ENCODE measurements around the gene CABP1.

The CABP1 gene

GRCh38 chr12:120620624-120621023 lies 19.8 kb upstream of the CABP1 start:
- Histone ChIP-seq H3K9ac (no peak overlapping the region), H3K36me3 (ENCODE audit: insufficient read depth) (no peaks in the 10 kb centered on the region), H2AFZ (ENCODE audit: low read depth) (no peak overlapping the region), H3K4me2 (no peak overlapping the region), H3K27me3 (ENCODE audit: insufficient read depth, low read depth) (no peaks in the 10 kb centered on the region), H3K27ac (no peak overlapping the region), H3K79me2 (ENCODE audit: insufficient read depth, low read depth) (no peaks in the 10 kb centered on the region), H3K4me1 (ENCODE audit: low read depth, poor library complexity, severe bottlenecking) (no peaks in the 10 kb centered on the region), H3K4me3 (IDR thresholded peaks at IDR 0.05; ENCODE audit: insufficient read depth, low read depth, low read length) (no peak overlapping the region), H4K20me1 (ENCODE audit: insufficient read depth) (no peaks in the 10 kb centered on the region)
- TF ChIP-seq, protein P1, sequence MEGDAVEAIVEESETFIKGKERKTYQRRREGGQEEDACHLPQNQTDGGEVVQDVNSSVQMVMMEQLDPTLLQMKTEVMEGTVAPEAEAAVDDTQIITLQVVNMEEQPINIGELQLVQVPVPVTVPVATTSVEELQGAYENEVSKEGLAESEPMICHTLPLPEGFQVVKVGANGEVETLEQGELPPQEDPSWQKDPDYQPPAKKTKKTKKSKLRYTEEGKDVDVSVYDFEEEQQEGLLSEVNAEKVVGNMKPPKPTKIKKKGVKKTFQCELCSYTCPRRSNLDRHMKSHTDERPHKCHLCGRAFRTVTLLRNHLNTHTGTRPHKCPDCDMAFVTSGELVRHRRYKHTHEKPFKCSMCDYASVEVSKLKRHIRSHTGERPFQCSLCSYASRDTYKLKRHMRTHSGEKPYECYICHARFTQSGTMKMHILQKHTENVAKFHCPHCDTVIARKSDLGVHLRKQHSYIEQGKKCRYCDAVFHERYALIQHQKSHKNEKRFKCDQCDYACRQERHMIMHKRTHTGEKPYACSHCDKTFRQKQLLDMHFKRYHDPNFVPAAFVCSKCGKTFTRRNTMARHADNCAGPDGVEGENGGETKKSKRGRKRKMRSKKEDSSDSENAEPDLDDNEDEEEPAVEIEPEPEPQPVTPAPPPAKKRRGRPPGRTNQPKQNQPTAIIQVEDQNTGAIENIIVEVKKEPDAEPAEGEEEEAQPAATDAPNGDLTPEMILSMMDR (conservative IDR thresholded peaks at IDR 0.05; ENCODE audit: low read depth, low read length): no peak

- H2AFZ ChIP-seq (ENCODE audit: low read depth): no peak overlapping the region
- H3K9ac ChIP-seq: no peak overlapping the region
- H3K4me1 ChIP-seq (ENCODE audit: low read depth, poor library complexity, severe bottlenecking): no peaks in the 10 kb centered on the region
- no peak overlapping the region for H3K4me2 ChIP-seq
- no peak overlapping the region for H3K4me3 ChIP-seq (IDR thresholded peaks at IDR 0.05; ENCODE audit: insufficient read depth, low read depth, low read length)
- H4K20me1 ChIP-seq (ENCODE audit: insufficient read depth): no peaks in the 10 kb centered on the region
- H3K79me2 ChIP-seq (ENCODE audit: insufficient read depth, low read depth): no peaks in the 10 kb centered on the region
- H3K27ac ChIP-seq: no peak overlapping the region
- TF ChIP-seq, protein P1 (conservative IDR thresholded peaks at IDR 0.05; ENCODE audit: low read depth, low read length): peak; percentile 17; the same call in 1 of the 2 replicates
- H3K27me3 ChIP-seq (ENCODE audit: insufficient read depth, low read depth): no peaks in the 10 kb centered on the region
- no peaks in the 10 kb centered on the region for H3K36me3 ChIP-seq (ENCODE audit: insufficient read depth)
Measured at GRCh38 chr12:120625557-120626419, 14.6 kb upstream of the CABP1 start.

DNA sequence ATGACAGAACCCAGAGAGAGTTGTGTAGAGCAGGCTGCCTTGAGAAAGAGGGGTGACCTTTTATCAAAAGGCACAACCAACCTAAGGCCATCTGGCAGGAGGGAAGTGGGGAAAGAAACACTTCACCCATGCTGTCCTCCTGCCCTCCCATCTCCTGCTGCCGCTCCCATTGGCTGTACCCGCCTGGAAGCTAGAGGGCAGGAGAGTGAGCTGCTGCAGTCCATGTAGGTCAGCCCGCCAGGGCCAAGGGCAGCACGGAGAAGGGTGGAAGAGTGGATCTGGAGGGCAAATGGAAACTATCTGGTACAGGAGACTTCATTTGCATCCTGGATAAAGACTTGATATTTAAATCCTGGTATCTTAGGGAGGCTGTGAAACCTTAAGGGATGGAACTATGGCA lies 11.5 kb upstream of the CABP1 start:
- TF ChIP-seq, protein P1 (conservative IDR thresholded peaks at IDR 0.05; ENCODE audit: low read depth, low read length): no peak

GRCh38 chr12:120630104-120630892 lies 10.1 kb upstream of the CABP1 start:
- H3K79me2 ChIP-seq (ENCODE audit: insufficient read depth, low read depth): no peaks in the 10 kb centered on the region
- no peak overlapping the region for H3K27ac ChIP-seq
- TF ChIP-seq, protein P1 (conservative IDR thresholded peaks at IDR 0.05; ENCODE audit: low read depth, low read length): no peak
- H2AFZ ChIP-seq (ENCODE audit: low read depth): no peak overlapping the region
- no peaks in the 10 kb centered on the region for H3K4me1 ChIP-seq (ENCODE audit: low read depth, poor library complexity, severe bottlenecking)
- H4K20me1 ChIP-seq (ENCODE audit: insufficient read depth): no peaks in the 10 kb centered on the region
- H3K9ac ChIP-seq: no peak overlapping the region
- H3K4me2 ChIP-seq: no peak overlapping the region
- H3K4me3 ChIP-seq (IDR thresholded peaks at IDR 0.05; ENCODE audit: insufficient read depth, low read depth, low read length): no peak overlapping the region
- H3K27me3 ChIP-seq (ENCODE audit: insufficient read depth, low read depth): no peaks in the 10 kb centered on the region
- no peaks in the 10 kb centered on the region for H3K36me3 ChIP-seq (ENCODE audit: insufficient read depth)

More for the DNA sequence above, 11.5 kb upstream of the CABP1 start:
- H3K4me3 ChIP-seq (IDR thresholded peaks at IDR 0.05; ENCODE audit: insufficient read depth, low read depth, low read length): no peak overlapping the region
- H3K36me3 ChIP-seq (ENCODE audit: insufficient read depth): no peaks in the 10 kb centered on the region
- no peaks in the 10 kb centered on the region for H3K27me3 ChIP-seq (ENCODE audit: insufficient read depth, low read depth)
- H3K27ac ChIP-seq: no peak overlapping the region
- H3K4me2 ChIP-seq: no peak overlapping the region
- H4K20me1 ChIP-seq (ENCODE audit: insufficient read depth): no peaks in the 10 kb centered on the region
- no peak overlapping the region for H2AFZ ChIP-seq (ENCODE audit: low read depth)
- no peaks in the 10 kb centered on the region for H3K4me1 ChIP-seq (ENCODE audit: low read depth, poor library complexity, severe bottlenecking)
- no peak overlapping the region for H3K9ac ChIP-seq
- H3K79me2 ChIP-seq (ENCODE audit: insufficient read depth, low read depth): no peaks in the 10 kb centered on the region

Measured in KMS-11 (cell line).